Astrocyte of the cerebellum (primary cell): ENCODE results near the gene NDUFAF8.

Experiments used
- DNase-seq: peaks from one replicate; pipeline ENCODE4 v3.0.0-alpha.2; 2011; ENCODE audit warnings: low read depth
- H3K4me3 ChIP-seq: 2 replicates; pipeline ENCODE4 v1.5.1; 2011; ENCODE audit warnings: mild to moderate bottlenecking, low read depth, low read length, moderate library complexity
- CTCF ChIP-seq: IDR thresholded peaks from 2 replicates; pipeline ENCODE4 v1.5.1; 2012; ENCODE audit warnings: low read length, low read depth, moderate library complexity, mild to moderate bottlenecking; ENCODE audit errors: missing control alignments
- in situ Hi-C: cut with HindIII; loops from 2 replicates; pipeline ENCODE4 v1.10.0; 2017; ENCODE audit warnings: low sequenced_read_pairs

Gene NDUFAF8

DNA sequence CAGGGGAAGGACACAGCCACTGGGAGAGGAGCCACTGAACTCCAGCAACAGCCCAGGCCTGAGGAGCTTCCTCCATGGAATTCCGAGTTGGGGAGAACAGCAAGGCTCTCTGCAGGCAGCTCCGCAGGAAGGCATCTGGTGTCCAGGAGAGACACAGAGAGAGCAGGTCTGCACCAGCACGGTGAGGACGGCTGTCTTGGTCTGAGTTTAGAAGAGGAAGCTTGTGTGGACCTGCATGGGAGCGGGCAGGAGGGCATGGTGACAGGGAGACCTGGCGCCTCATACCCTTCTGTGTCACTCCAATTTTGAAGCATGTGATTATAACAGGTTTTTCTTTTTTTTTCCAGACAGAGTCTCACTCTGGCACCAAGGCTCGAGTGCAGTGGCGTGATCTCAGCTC lies 49.6 kb downstream of the NDUFAF8 start:
- H3K4me3 ChIP-seq = no peak overlapping the region
- DNase-seq = no peak
- TF ChIP-seq CTCF = no peak
- in situ Hi-C loops = loop anchor here (10.0 kb wide), 1 partner anchor 106 kb away; the partner anchor contains the start of gene BAHCC1

DNA sequence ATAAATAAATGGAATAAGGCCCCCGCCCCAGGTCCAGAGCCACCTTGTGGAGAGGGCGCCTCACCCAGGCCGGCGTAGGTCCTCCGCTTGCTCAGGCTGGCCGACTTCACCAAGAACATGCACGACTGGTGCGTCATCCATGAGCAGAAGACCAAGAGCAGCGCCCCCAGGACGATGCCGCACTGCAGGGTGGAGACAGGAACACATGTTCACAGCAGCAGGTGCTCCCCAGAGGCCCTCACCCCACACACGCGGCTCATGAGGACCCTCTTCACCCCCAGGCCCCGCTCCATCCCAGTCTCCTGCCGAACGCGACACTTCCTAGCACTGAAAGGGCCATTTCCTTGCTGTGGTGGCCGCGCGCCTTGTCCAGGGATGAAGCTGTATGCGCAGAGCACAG lies 50.5 kb downstream of the NDUFAF8 start:
- no peak for TF ChIP-seq CTCF
- no peak for DNase-seq
- no peak overlapping the region for H3K4me3 ChIP-seq
- in situ Hi-C loops = loop anchor here (10.0 kb wide), 1 partner anchor 105 kb away; the partner anchor contains the start of gene BAHCC1

- no peak overlapping the region for H3K4me3 ChIP-seq
- TF ChIP-seq CTCF = no peak
- in situ Hi-C loops = no loop called here
- DNase-seq = no peak
These were observed 51.1 kb downstream of the NDUFAF8 start for GRCh38 chr17:81290230-81290629.
